GM12878 (cell line): ENCODE data around the gene LURAP1L.

Experiments
- CBX5 ChIP-seq: sonication (generic); IDR thresholded peaks from 2 replicates; pipeline ENCODE4 v1.6.1; 2016; ENCODE audit warnings: low read depth, moderate library complexity, mild to moderate bottlenecking, inconsistent platforms
- EZH2 ChIP-seq: IDR thresholded peaks from 2 replicates; pipeline ENCODE4 v1.6.1; 2012; ENCODE audit warnings: low read depth, mild to moderate bottlenecking, control low read depth, inconsistent platforms, low read length, borderline replicate concordance; ENCODE audit not compliant: control insufficient read depth
- FOXK2 ChIP-seq: fragments of 450-650 bp; IDR thresholded peaks from 2 replicates; pipeline ENCODE4 v1.6.1; 2017; ENCODE audit warnings: mild to moderate bottlenecking, moderate library complexity
- MXI1 ChIP-seq: fragments of 150-350 bp; IDR thresholded peaks from 2 replicates; pipeline ENCODE4 v1.6.1; 2011; ENCODE audit warnings: low read depth, mild to moderate bottlenecking, inconsistent platforms, low read length, improper control_type of control experiment
- NFIC ChIP-seq: IDR thresholded peaks from 2 replicates; pipeline ENCODE4 v1.6.1; 2012; ENCODE audit warnings: low read depth, mild to moderate bottlenecking, inconsistent platforms, low read length, moderate library complexity
- NR2C1 ChIP-seq: fragments of 450-650 bp; IDR thresholded peaks from 2 replicates; pipeline ENCODE4 v1.6.1; 2017; ENCODE audit warnings: antibody characterized with exemption, mild to moderate bottlenecking, moderate library complexity
- POLR2A ChIP-seq: IDR thresholded peaks from 2 replicates; pipeline ENCODE4 v1.6.1; 2011; ENCODE audit warnings: low read depth, mild to moderate bottlenecking, low read length
- POLR2AphosphoS5 ChIP-seq: IDR thresholded peaks from 2 replicates; pipeline ENCODE4 v1.6.1; 2011; ENCODE audit warnings: mild to moderate bottlenecking, low read length, inconsistent platforms
- TCF12 ChIP-seq: IDR thresholded peaks from 2 replicates; pipeline ENCODE4 v1.6.1; 2011; ENCODE audit warnings: low read depth, mild to moderate bottlenecking, low read length
- ZNF384 ChIP-seq: IDR thresholded peaks from 2 replicates; pipeline ENCODE4 v1.6.1; 2012; ENCODE audit warnings: low read depth, mild to moderate bottlenecking, low read length, improper control_type of control experiment, borderline replicate concordance
- TF ChIP-seq, protein P1 (sequence below): IDR thresholded peaks from 2 replicates; pipeline ENCODE4 v1.6.1; 2011; ENCODE audit warnings: low read depth, low read length, improper control_type of control experiment, borderline replicate concordance

DNA sequence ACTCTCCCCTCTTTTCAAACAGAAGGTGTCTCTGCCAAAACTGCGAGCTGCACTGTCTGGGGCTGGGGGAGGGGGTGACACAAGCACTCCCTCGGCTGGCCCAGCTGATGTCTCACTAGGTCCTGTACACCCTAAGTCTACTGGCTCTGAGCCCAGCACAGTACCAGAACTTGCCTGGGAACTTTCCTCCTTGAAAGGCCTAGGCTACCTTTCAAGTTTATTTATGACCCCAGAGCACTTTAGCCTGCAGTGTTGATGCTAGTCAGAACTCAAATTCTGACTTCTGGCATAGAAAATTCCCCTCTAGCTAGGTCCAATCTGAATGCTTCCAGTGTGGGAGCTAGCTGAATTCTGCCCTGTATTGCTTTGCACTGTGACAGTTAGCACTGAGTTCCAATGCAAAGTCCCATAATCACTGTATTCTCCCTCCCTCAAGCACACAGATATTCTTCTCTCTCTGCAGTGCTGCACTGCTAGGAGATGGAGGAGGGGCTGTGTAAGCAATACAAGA lies 10.5 kb downstream of the LURAP1L start:
- TF ChIP-seq POLR2AphosphoS5 (no peak), EZH2 (no peak), FOXK2 (no peak), NR2C1 (no peak), MXI1 (no peak), POLR2A (no peak), TCF12 (no peak), CBX5 (no peak), ZNF384 (no peak), NFIC (no peak)
- TF ChIP-seq, protein P1, sequence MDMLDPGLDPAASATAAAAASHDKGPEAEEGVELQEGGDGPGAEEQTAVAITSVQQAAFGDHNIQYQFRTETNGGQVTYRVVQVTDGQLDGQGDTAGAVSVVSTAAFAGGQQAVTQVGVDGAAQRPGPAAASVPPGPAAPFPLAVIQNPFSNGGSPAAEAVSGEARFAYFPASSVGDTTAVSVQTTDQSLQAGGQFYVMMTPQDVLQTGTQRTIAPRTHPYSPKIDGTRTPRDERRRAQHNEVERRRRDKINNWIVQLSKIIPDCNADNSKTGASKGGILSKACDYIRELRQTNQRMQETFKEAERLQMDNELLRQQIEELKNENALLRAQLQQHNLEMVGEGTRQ = no peak
